ENCODE measurements around the gene EFS. TPM values are rescaled to one million over a fixed set of nuclear protein-coding genes. Genes with fewer than 3 reads are reported as not detected.
A peak's percentile ranks its signal among the peaks of the same experiment; 100 is the strongest.

EFS gene
- total and polyA plus RNA-seq, 9 donors = 20.8 to 51.4 (median 43.9) TPM

- no peak for DNase-seq
- Histone ChIP-seq H3K4me3 (ENCODE audit: low read length) (no peak overlapping the region), H3K27ac (ENCODE audit: low read length) (no peak overlapping the region), H3K36me3 (ENCODE audit: control insufficient read depth, insufficient read depth, low read length) (no peaks in the 10 kb centered on the region), H3K4me1 (ENCODE audit: control insufficient read depth, insufficient read depth, low read length) (peaks cover 13% of the 10 kb centered on the region), H3K9me3 (replicated peaks; ENCODE audit: control insufficient read depth, low read depth, low read length) (no peaks in the 10 kb centered on the region), H3K27me3 (ENCODE audit: control insufficient read depth, insufficient read depth, low read length) (peaks cover 12% of the 10 kb centered on the region)
- 17% methylated on average over 1 of the region's 1 CpG for WGBS (ENCODE audit: insufficient coverage)
Observed at GRCh38 chr14:23370221-23370620, 5.2 kb upstream of the EFS start.

- WGBS (ENCODE audit: insufficient coverage) = 3% methylated on average over 30 of the region's 34 CpGs
- Histone ChIP-seq H3K4me3 (ENCODE audit: low read length) (peak overlapping the region; percentile 34), H3K36me3 (ENCODE audit: control insufficient read depth, insufficient read depth, low read length) (peaks cover 20% of the 10 kb centered on the region), H3K27me3 (ENCODE audit: control insufficient read depth, insufficient read depth, low read length) (peaks cover 24% of the 10 kb centered on the region), H3K9me3 (replicated peaks; ENCODE audit: control insufficient read depth, low read depth, low read length) (no peaks in the 10 kb centered on the region), H3K27ac (ENCODE audit: low read length) (peak overlapping the region; percentile 96), H3K4me1 (ENCODE audit: control insufficient read depth, insufficient read depth, low read length) (peaks cover 36% of the 10 kb centered on the region)
- peak; percentile 90 for DNase-seq
Observed at GRCh38 chr14:23366426-23366921, 1.5 kb upstream of the EFS start.

GRCh38 chr14:23365732-23366425, 907 bp upstream of the EFS start:
- Histone ChIP-seq H3K27ac (ENCODE audit: low read length) (peak overlapping the region; percentile 96), H3K4me1 (ENCODE audit: control insufficient read depth, insufficient read depth, low read length) (peaks cover 40% of the 10 kb centered on the region), H3K4me3 (ENCODE audit: low read length) (peak overlapping the region; percentile 76), H3K9me3 (replicated peaks; ENCODE audit: control insufficient read depth, low read depth, low read length) (no peaks in the 10 kb centered on the region), H3K36me3 (ENCODE audit: control insufficient read depth, insufficient read depth, low read length) (peaks cover 25% of the 10 kb centered on the region), H3K27me3 (ENCODE audit: control insufficient read depth, insufficient read depth, low read length) (peaks cover 24% of the 10 kb centered on the region)
- WGBS (ENCODE audit: insufficient coverage) = 2% methylated on average over 29 of the region's 51 CpGs
- peak; percentile 96 for DNase-seq

- Histone ChIP-seq H3K27me3 (ENCODE audit: control insufficient read depth, insufficient read depth, low read length) (peaks cover 20% of the 10 kb centered on the region), H3K9me3 (replicated peaks; ENCODE audit: control insufficient read depth, low read depth, low read length) (no peaks in the 10 kb centered on the region), H3K27ac (ENCODE audit: low read length) (peak overlapping the region; percentile 96), H3K4me3 (ENCODE audit: low read length) (peak overlapping the region; percentile 76), H3K4me1 (ENCODE audit: control insufficient read depth, insufficient read depth, low read length) (peaks cover 50% of the 10 kb centered on the region), H3K36me3 (ENCODE audit: control insufficient read depth, insufficient read depth, low read length) (peaks cover 39% of the 10 kb centered on the region)
- peak; percentile 83 for DNase-seq
- WGBS (ENCODE audit: insufficient coverage) = 5% methylated on average over 16 of the region's 21 CpGs
Observed at GRCh38 chr14:23364164-23365035, 572 bp downstream of the EFS start.

GRCh38 chr14:23362200-23362599, 2.8 kb downstream of the EFS start:
- Histone ChIP-seq H3K9me3 (replicated peaks; ENCODE audit: control insufficient read depth, low read depth, low read length) (no peaks in the 10 kb centered on the region), H3K36me3 (ENCODE audit: control insufficient read depth, insufficient read depth, low read length) (peaks cover 56% of the 10 kb centered on the region), H3K4me1 (ENCODE audit: control insufficient read depth, insufficient read depth, low read length) (peaks cover 54% of the 10 kb centered on the region), H3K4me3 (ENCODE audit: low read length) (no peak overlapping the region), H3K27me3 (ENCODE audit: control insufficient read depth, insufficient read depth, low read length) (peaks cover 16% of the 10 kb centered on the region), H3K27ac (ENCODE audit: low read length) (no peak overlapping the region)
- no peak for DNase-seq
- WGBS (ENCODE audit: insufficient coverage) = 80% methylated on average over 1 of the region's 3 CpGs

- no CpG with 5 or more reads among the region's 6 CpGs for WGBS (ENCODE audit: insufficient coverage)
- Histone ChIP-seq H3K36me3 (ENCODE audit: control insufficient read depth, insufficient read depth, low read length) (peaks cover 59% of the 10 kb centered on the region), H3K27me3 (ENCODE audit: control insufficient read depth, insufficient read depth, low read length) (peaks cover 16% of the 10 kb centered on the region), H3K9me3 (replicated peaks; ENCODE audit: control insufficient read depth, low read depth, low read length) (no peaks in the 10 kb centered on the region), H3K4me3 (ENCODE audit: low read length) (no peak overlapping the region), H3K27ac (ENCODE audit: low read length) (peak overlapping the region; percentile 17), H3K4me1 (ENCODE audit: control insufficient read depth, insufficient read depth, low read length) (peaks cover 50% of the 10 kb centered on the region)
- no peak for DNase-seq
Observed at GRCh38 chr14:23361763-23362162, 3.2 kb downstream of the EFS start.

- Histone ChIP-seq H3K4me3 (ENCODE audit: low read length) (no peak overlapping the region), H3K36me3 (ENCODE audit: control insufficient read depth, insufficient read depth, low read length) (peaks cover 64% of the 10 kb centered on the region), H3K9me3 (replicated peaks; ENCODE audit: control insufficient read depth, low read depth, low read length) (no peaks in the 10 kb centered on the region), H3K4me1 (ENCODE audit: control insufficient read depth, insufficient read depth, low read length) (peaks cover 46% of the 10 kb centered on the region), H3K27me3 (ENCODE audit: control insufficient read depth, insufficient read depth, low read length) (peaks cover 16% of the 10 kb centered on the region), H3K27ac (ENCODE audit: low read length) (peak overlapping the region; percentile 20)
- DNase-seq = peak; percentile 50
Observed at GRCh38 chr14:23361320-23361719, 3.7 kb downstream of the EFS start.

GRCh38 chr14:23360496-23360895, 4.5 kb downstream of the EFS start:
- H3K9me3 ChIP-seq (replicated peaks; ENCODE audit: control insufficient read depth, low read depth, low read length) = no peaks in the 10 kb centered on the region
- no peak overlapping the region for H3K27ac ChIP-seq (ENCODE audit: low read length)
- 64% methylated on average over 4 of the region's 11 CpGs for WGBS (ENCODE audit: insufficient coverage)
- DNase-seq = no peak
- peaks cover 12% of the 10 kb centered on the region for H3K27me3 ChIP-seq (ENCODE audit: control insufficient read depth, insufficient read depth, low read length)
- peaks cover 46% of the 10 kb centered on the region for H3K4me1 ChIP-seq (ENCODE audit: control insufficient read depth, insufficient read depth, low read length)
- H3K36me3 ChIP-seq (ENCODE audit: control insufficient read depth, insufficient read depth, low read length) = peaks cover 68% of the 10 kb centered on the region
- H3K4me3 ChIP-seq (ENCODE audit: low read length) = no peak overlapping the region

GRCh38 chr14:23359722-23360447, 5.1 kb downstream of the EFS start:
- Histone ChIP-seq H3K9me3 (replicated peaks; ENCODE audit: control insufficient read depth, low read depth, low read length) (no peaks in the 10 kb centered on the region), H3K4me3 (ENCODE audit: low read length) (no peak overlapping the region), H3K27ac (ENCODE audit: low read length) (no peak overlapping the region), H3K4me1 (ENCODE audit: control insufficient read depth, insufficient read depth, low read length) (peaks cover 46% of the 10 kb centered on the region), H3K36me3 (ENCODE audit: control insufficient read depth, insufficient read depth, low read length) (peaks cover 69% of the 10 kb centered on the region), H3K27me3 (ENCODE audit: control insufficient read depth, insufficient read depth, low read length) (peaks cover 11% of the 10 kb centered on the region)
- WGBS (ENCODE audit: insufficient coverage) = 81% methylated on average over 9 of the region's 22 CpGs
- DNase-seq = no peak
